ENCODE data around the gene IRF4. TPM values are rescaled to one million over a fixed set of nuclear protein-coding genes. Genes with fewer than 3 reads are reported as not detected.

The IRF4 gene
- polyA plus RNA-seq, 3 donors, result 0.11 to 0.30 (median 0.24) TPM

DNA sequence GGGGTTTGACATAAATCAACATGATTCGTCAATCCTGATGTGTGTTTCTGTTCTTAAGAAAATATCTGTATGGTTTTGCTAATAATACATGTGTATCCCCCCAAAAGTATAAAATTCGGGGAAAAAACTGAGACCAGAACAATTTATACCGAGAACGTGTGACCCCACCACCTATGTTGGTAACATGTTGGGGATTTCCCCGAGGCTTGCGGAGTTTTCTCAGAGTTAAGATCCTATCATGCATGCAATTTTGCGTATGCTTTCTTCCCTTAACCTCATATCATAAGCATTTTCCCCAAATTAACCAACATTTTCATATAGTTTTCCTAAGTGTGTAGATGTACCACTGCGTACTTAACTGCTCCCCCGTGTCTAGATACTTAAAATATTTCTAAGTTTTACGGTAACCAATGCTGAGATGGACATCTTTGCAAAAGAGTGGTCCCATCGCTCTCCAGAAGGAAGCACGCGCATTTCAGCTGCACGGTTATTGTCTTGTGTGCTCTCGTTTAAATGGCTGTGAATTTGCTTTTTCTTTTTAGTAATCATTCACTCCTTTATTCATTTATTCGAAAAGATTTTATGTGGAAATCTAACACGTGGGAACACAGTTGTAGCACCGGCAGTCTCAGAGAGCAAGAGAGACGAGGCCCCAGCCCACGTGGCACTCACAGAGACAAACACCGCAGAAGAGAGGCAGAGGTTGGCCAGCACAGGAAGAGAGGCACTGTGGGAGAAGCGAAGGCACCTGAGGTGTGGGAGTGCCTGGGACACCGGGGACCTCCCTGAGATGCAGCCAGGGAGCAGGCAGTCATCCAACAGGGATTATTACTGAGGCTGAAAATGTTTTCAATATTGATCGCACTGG, 13.2 kb upstream of the IRF4 start:
- no peak for DNase-seq (ENCODE audit: extremely low read depth in 1 of 11, low read depth in 9 of 11, low spot score in 4 of 11)

GRCh38 chr6:378958-379409, 12.6 kb upstream of the IRF4 start:
- no peak for DNase-seq (ENCODE audit: extremely low read depth in 1 of 11, low read depth in 9 of 11, low spot score in 4 of 11)

GRCh38 chr6:379410-380181, 12.0 kb upstream of the IRF4 start:
- no peak for DNase-seq (ENCODE audit: extremely low read depth in 1 of 11, low read depth in 9 of 11, low spot score in 4 of 11)

DNA sequence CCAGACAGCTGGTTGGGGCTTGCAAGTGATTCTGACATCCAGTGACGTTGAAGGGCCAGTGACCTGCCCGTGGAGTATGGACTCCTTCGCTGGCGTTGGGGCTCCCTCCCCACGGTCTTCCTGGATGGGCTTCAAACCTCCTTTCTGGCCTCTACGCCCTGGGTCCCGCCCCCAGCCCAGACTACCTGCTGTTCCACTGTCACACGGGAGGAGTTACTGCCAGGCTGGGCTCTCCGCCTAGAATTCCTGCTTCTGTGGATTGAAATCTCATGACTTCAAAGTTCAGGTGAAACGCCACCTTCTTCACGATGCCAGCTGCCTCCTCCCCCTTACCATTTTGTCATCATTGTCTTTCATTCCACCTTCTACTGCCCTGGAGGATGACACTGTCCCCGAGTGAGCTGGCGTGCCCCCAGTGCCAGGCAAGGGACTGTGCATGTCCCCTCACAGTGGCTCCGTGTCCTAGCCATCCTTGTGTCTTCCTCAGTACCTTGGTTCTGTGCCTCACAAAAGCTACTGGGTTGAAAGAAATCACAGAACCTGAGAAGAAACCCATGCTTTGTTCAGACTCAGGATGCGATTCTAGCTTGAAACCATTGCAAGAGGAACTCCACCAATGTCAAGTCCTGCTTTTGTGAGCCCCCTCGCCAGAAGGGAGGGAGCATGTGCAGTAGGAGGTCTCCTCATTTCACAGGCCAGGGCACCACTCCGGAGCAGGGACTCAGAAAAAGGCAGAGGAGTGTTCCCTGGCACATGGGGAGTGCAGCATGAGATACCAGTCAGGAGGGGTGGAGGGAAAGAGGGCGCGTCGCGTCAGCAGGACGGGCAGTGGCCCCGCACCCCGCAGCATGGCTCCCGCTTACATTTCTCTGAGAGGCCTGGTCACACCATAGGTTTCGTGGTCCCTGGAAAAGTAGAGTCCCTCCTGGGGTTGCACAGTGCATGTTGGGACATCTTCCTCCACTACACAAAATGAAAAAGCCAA, 11.0 kb upstream of the IRF4 start:
- DNase-seq (ENCODE audit: extremely low read depth in 1 of 11, low read depth in 9 of 11, low spot score in 4 of 11), result no peak

- no peak for DNase-seq (ENCODE audit: extremely low read depth in 1 of 11, low read depth in 9 of 11, low spot score in 4 of 11)
These were observed 9.7 kb upstream of the IRF4 start for GRCh38 chr6:381742-382461.

DNA sequence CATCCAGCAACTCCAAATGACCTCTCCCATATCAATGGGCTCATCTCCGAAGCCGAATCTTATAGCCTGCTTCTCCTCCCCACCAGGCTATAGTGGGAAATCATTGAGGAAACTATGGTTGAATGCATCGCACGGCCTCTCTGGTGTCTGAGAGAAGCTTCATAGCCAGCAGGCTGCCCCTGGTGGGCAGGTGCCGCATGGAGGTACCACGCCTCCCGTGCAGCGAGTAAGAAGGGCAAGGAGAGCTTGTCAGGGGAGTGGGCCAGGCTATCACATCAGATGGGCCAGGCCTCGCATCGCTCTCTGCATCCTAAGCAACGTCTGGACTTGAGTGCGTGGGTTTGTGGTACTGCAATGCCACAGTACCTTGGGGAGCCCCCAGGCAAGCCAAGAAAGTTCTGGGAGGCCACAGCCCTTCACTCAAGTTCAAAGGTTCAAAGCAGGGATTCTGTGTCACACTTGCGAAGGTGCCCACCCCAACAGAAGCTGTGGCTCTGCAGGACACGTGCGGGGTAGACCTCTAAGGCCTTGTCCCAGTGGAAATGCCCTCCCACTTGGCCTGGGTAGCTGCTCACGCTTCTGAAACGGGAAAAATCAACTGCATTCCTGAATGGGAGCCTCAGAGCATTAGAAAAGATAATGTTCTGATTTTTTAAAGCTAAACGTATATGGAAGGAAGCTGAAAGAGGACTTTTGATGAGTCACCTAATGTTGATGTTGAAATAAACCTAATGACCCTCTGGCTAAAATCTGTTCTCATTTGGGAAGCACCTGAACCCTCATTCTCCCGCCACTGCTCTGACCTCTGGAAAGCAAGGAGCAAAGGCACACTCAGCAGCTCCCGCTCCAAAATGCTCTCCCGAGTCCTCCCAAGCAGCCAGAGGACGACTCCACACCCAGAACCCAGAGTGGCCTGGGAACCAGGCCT, 8.4 kb upstream of the IRF4 start:
- DNase-seq (ENCODE audit: extremely low read depth in 1 of 11, low read depth in 9 of 11, low spot score in 4 of 11), result no peak

DNA sequence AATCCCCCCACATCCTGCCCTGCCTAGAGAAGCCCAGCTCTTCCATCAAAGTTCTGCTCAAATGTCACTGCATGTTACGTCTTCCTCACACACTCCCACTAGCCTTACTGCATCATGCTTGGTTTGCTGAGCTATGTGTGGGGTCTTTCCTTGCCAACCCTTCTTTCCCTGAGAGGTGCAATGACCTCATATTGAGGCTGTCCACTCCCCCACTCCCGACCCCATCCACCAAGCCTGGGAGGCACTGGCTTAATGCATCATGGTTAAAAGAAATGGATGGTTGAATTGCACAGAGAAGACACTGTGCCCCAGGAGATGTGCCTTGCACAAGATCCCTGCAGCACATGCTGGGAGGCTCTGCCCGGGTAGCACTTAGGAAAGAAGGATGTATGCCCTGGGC, 7.7 kb upstream of the IRF4 start:
- no peak for DNase-seq (ENCODE audit: extremely low read depth in 1 of 11, low read depth in 9 of 11, low spot score in 4 of 11)

GRCh38 chr6:384898-385297, 6.7 kb upstream of the IRF4 start:
- no peak for DNase-seq (ENCODE audit: extremely low read depth in 1 of 11, low read depth in 9 of 11, low spot score in 4 of 11)

- no peak for DNase-seq (ENCODE audit: extremely low read depth in 1 of 11, low read depth in 9 of 11, low spot score in 4 of 11)
These were observed 5.9 kb upstream of the IRF4 start for GRCh38 chr6:385614-386013.

- no peak for DNase-seq (ENCODE audit: extremely low read depth in 1 of 11, low read depth in 9 of 11, low spot score in 4 of 11)
These were observed 4.8 kb upstream of the IRF4 start for GRCh38 chr6:386688-387266.

DNA sequence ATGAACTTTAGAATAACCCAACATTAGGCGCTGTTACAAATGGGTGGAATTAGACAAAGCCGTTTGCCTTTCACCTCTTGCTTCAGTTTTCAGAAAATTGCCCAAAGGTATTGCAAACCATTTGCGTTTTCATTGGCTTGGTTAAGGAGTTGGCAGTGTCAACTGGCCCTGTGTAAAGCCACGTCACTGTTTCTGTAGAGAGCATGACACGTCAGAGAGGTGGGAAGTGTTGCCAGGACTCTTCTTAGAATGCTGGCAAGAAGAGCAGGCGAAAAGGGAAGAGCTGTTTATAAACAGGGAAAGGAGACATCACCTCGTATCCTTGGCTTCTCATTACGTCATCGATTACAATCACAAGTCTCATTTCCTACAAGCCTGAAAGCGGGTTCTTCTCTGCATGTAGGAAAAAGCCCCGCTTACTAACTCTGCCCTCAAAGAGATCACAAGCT, 4.2 kb upstream of the IRF4 start:
- no peak for DNase-seq (ENCODE audit: extremely low read depth in 1 of 11, low read depth in 9 of 11, low spot score in 4 of 11)

DNA sequence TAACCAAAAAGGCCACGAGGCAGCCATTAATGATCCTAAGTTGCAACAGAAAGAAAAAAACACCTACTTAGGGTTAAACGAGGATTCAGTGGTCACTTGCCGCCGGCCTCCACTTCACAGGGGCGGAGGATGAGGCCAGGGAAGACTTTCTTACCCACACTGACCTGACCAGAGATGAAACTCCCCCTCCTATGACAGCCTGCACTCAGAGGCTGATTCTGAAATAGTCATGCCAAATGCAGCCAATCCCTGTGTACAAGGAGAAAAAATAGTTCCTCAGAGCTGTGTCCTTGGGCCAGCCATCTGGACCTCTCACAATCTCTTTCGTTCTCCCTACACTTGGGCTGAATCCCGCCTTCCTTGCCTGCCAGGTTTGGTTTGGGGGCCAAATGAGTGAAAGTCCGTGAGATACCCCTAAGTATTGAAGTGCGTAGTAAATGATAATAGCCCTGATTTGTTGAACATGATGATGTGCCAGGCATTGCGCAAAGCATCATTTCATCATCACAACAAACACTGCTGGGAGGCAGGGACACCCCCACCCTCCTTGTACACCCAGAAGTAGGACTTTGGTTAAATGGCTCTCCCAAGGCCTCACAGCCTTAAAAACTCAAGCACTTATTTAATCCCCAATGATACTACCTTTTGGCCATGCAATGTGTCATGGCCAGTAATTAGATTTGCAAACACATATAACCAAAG, 3.2 kb upstream of the IRF4 start:
- DNase-seq (ENCODE audit: extremely low read depth in 1 of 11, low read depth in 9 of 11, low spot score in 4 of 11), result no peak

DNA sequence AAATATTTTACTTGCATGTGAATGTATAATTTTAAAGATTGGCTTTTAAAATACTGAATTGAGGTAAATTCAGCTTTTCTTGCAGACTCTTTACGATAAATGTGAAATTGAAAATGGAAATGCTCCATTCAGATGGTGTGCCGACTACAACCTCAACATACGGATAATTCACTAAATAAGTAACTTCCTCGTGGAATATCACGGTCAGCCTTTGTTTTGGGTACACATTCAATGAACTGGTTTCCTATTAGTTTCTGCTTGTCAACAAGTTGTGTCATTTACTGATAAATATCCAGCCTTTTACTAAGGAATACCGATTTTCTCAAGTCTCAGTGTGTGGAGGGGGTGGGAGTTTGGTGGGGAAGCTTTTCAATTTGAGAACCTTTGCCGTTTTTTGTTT, 2.4 kb upstream of the IRF4 start:
- no peak for DNase-seq (ENCODE audit: extremely low read depth in 1 of 11, low read depth in 9 of 11, low spot score in 4 of 11)

- no peak for DNase-seq (ENCODE audit: extremely low read depth in 1 of 11, low read depth in 9 of 11, low spot score in 4 of 11)
These were observed 1.9 kb upstream of the IRF4 start for GRCh38 chr6:389622-390021.

- DNase-seq (ENCODE audit: extremely low read depth in 1 of 11, low read depth in 9 of 11, low spot score in 4 of 11), result no peak
These were observed 516 bp upstream of the IRF4 start for GRCh38 chr6:390914-391558.

Data from renal cortex interstitium (tissue), 11 donors.